ACC112 (cell line): Measurements from ENCODE around the gene NADK.
A peak's percentile ranks its signal among the peaks of the same experiment; 100 is the strongest.

ENCODE experiments used
- H2AFZ ChIP-seq: fragments of 200-600 bp; sonication (generic); one replicate; pipeline ENCODE4 v1.6.0; 2017; ENCODE audit warnings: antibody characterized with exemption, low read length; ENCODE audit not compliant: unreplicated experiment
- H3K27ac ChIP-seq: fragments of 200-600 bp; sonication (generic); 2 replicates; pipeline ENCODE4 v1.5.1; 2014; ENCODE audit warnings: low read depth, mild to moderate bottlenecking, antibody characterized with exemption, low read length, moderate library complexity
- H3K27me3 ChIP-seq: fragments of 200-600 bp; sonication (generic); 2 replicates; pipeline ENCODE4 v1.6.1; 2014; ENCODE audit warnings: mild to moderate bottlenecking, antibody characterized with exemption, low read length, moderate library complexity, mixed read lengths; ENCODE audit not compliant: insufficient read depth
- H3K36me3 ChIP-seq: fragments of 200-600 bp; sonication (generic); 2 replicates; pipeline ENCODE4 v1.6.1; 2016; ENCODE audit warnings: mild to moderate bottlenecking, antibody characterized with exemption, low read length, moderate library complexity, mixed read lengths; ENCODE audit not compliant: insufficient read depth
- H3K4me1 ChIP-seq: fragments of 200-600 bp; sonication (generic); one replicate; pipeline ENCODE4 v1.6.1; 2016; ENCODE audit warnings: low read length, mixed read lengths; ENCODE audit not compliant: insufficient read depth, unreplicated experiment, control insufficient read depth
- H3K4me3 ChIP-seq: fragments of 200-600 bp; sonication (generic); 2 replicates; pipeline ENCODE4 v1.5.1; 2014; ENCODE audit warnings: mild to moderate bottlenecking, low read depth, low read length
- H3K79me2 ChIP-seq: fragments of 200-600 bp; sonication (generic); one replicate; pipeline ENCODE4 v1.6.0; 2016; ENCODE audit warnings: low read length; ENCODE audit not compliant: control insufficient read depth, unreplicated experiment, insufficient read depth

NADK gene

GRCh38 chr1:1806890-1807289 is 28.6 kb upstream of the NADK start:
- Histone ChIP-seq H3K36me3 (peaks cover 33% of the 10 kb centered on the region), H3K79me2 (peaks cover 37% of the 10 kb centered on the region), H2AFZ (no peak overlapping the region), H3K27ac (peak overlapping the region; percentile 41; the same call in 1 of the 2 replicates), H3K27me3 (no peaks in the 10 kb centered on the region), H3K4me1 (no peaks in the 10 kb centered on the region), H3K4me3 (no peak overlapping the region)

GRCh38 chr1:1804301-1804700 is 26.0 kb upstream of the NADK start:
- peaks cover 57% of the 10 kb centered on the region for H3K79me2 ChIP-seq
- H3K4me1 ChIP-seq: no peaks in the 10 kb centered on the region
- H2AFZ ChIP-seq: no peak overlapping the region
- H3K27ac ChIP-seq: no peak overlapping the region
- no peaks in the 10 kb centered on the region for H3K27me3 ChIP-seq
- no peak overlapping the region for H3K4me3 ChIP-seq
- H3K36me3 ChIP-seq: peaks cover 39% of the 10 kb centered on the region

- Histone ChIP-seq H3K4me3 (no peak overlapping the region), H3K4me1 (no peaks in the 10 kb centered on the region), H3K79me2 (peaks cover 57% of the 10 kb centered on the region), H3K27me3 (no peaks in the 10 kb centered on the region), H2AFZ (no peak overlapping the region), H3K27ac (no peak overlapping the region), H3K36me3 (peaks cover 45% of the 10 kb centered on the region)
These were observed 24.6 kb upstream of the NADK start for GRCh38 chr1:1802871-1803270.

GRCh38 chr1:1799716-1800115 is 21.4 kb upstream of the NADK start:
- Histone ChIP-seq H3K36me3 (peaks cover 50% of the 10 kb centered on the region), H3K27me3 (no peaks in the 10 kb centered on the region), H3K79me2 (peaks cover 68% of the 10 kb centered on the region), H3K27ac (no peak overlapping the region), H3K4me3 (no peak overlapping the region), H2AFZ (no peak overlapping the region), H3K4me1 (no peaks in the 10 kb centered on the region)

GRCh38 chr1:1797731-1798341 is 19.6 kb upstream of the NADK start:
- no peak overlapping the region for H2AFZ ChIP-seq
- H3K4me1 ChIP-seq: no peaks in the 10 kb centered on the region
- H3K27ac ChIP-seq: no peak overlapping the region
- no peak overlapping the region for H3K4me3 ChIP-seq
- peaks cover 60% of the 10 kb centered on the region for H3K79me2 ChIP-seq
- H3K36me3 ChIP-seq: peaks cover 45% of the 10 kb centered on the region
- no peaks in the 10 kb centered on the region for H3K27me3 ChIP-seq

GRCh38 chr1:1796466-1796865 is 18.2 kb upstream of the NADK start:
- Histone ChIP-seq H3K27me3 (no peaks in the 10 kb centered on the region), H3K36me3 (peaks cover 41% of the 10 kb centered on the region), H3K79me2 (peaks cover 51% of the 10 kb centered on the region), H2AFZ (no peak overlapping the region), H3K4me3 (no peak overlapping the region), H3K4me1 (no peaks in the 10 kb centered on the region), H3K27ac (no peak overlapping the region)

- H3K27ac ChIP-seq: no peak overlapping the region
- H3K79me2 ChIP-seq: peaks cover 41% of the 10 kb centered on the region
- H3K4me3 ChIP-seq: no peak overlapping the region
- H2AFZ ChIP-seq: no peak overlapping the region
- H3K27me3 ChIP-seq: no peaks in the 10 kb centered on the region
- no peaks in the 10 kb centered on the region for H3K4me1 ChIP-seq
- peaks cover 39% of the 10 kb centered on the region for H3K36me3 ChIP-seq
These were observed 16.7 kb upstream of the NADK start for GRCh38 chr1:1794999-1795398.

- Histone ChIP-seq H3K4me3 (no peak overlapping the region), H3K79me2 (peaks cover 33% of the 10 kb centered on the region), H2AFZ (no peak overlapping the region), H3K4me1 (no peaks in the 10 kb centered on the region), H3K36me3 (peaks cover 43% of the 10 kb centered on the region), H3K27ac (no peak overlapping the region), H3K27me3 (no peaks in the 10 kb centered on the region)
These were observed 15.4 kb upstream of the NADK start for GRCh38 chr1:1793481-1794244.

GRCh38 chr1:1788646-1789431 is 10.6 kb upstream of the NADK start:
- Histone ChIP-seq H3K36me3 (peaks cover 42% of the 10 kb centered on the region), H3K27ac (no peak overlapping the region), H3K4me3 (no peak overlapping the region), H3K79me2 (peaks cover 3% of the 10 kb centered on the region), H3K4me1 (peaks cover 6% of the 10 kb centered on the region), H3K27me3 (no peaks in the 10 kb centered on the region), H2AFZ (no peak overlapping the region)

GRCh38 chr1:1788136-1788535 is 9.9 kb upstream of the NADK start:
- H3K4me1 ChIP-seq: peaks cover 9% of the 10 kb centered on the region
- no peak overlapping the region for H3K27ac ChIP-seq
- H2AFZ ChIP-seq: no peak overlapping the region
- no peak overlapping the region for H3K4me3 ChIP-seq
- H3K79me2 ChIP-seq: peaks cover 3% of the 10 kb centered on the region
- H3K36me3 ChIP-seq: peaks cover 41% of the 10 kb centered on the region
- H3K27me3 ChIP-seq: no peaks in the 10 kb centered on the region
